Inflammatory macrophage treated with lipopolysaccharide for 4 hours (primary cell): ENCODE data around the gene CGN.
A peak's percentile ranks its signal among the peaks of the same experiment; 100 is the strongest.

Source experiments
- DNase-seq: peaks from one replicate; pipeline ENCODE4 v3.0.0-alpha.2; 2020

Gene CGN

GRCh38 chr1:151549199-151549598, 38.0 kb downstream of the CGN start:
- no peak for DNase-seq

- no peak for DNase-seq
Observed at GRCh38 chr1:151553659-151554058, 42.5 kb downstream of the CGN start.

- DNase-seq, result no peak
Observed at GRCh38 chr1:151556052-151556451, 44.9 kb downstream of the CGN start.

GRCh38 chr1:151562661-151563060, 51.5 kb downstream of the CGN start:
- no peak for DNase-seq

GRCh38 chr1:151563376-151563775, 52.2 kb downstream of the CGN start:
- no peak for DNase-seq

- DNase-seq, result no peak
Observed at GRCh38 chr1:151565502-151566189, 54.5 kb downstream of the CGN start.

GRCh38 chr1:151568626-151569088, 57.5 kb downstream of the CGN start:
- no peak for DNase-seq

- DNase-seq, result no peak
Observed at GRCh38 chr1:151570819-151571218, 59.6 kb downstream of the CGN start.

- DNase-seq, result peak; percentile 69
Observed at GRCh38 chr1:151574575-151575529, 63.7 kb downstream of the CGN start.

GRCh38 chr1:151577173-151577572, 66.0 kb downstream of the CGN start:
- no peak for DNase-seq

- no peak for DNase-seq
Observed at GRCh38 chr1:151578941-151579340, 67.8 kb downstream of the CGN start.

- no peak for DNase-seq
Observed at GRCh38 chr1:151579436-151580225, 68.4 kb downstream of the CGN start.

- DNase-seq, result no peak
Observed at GRCh38 chr1:151581451-151581850, 70.3 kb downstream of the CGN start.

- DNase-seq, result no peak
Observed at GRCh38 chr1:151581921-151582320, 70.7 kb downstream of the CGN start.

GRCh38 chr1:151583796-151584195, 72.6 kb downstream of the CGN start:
- no peak for DNase-seq

- DNase-seq, result no peak
Observed at GRCh38 chr1:151584278-151584677, 73.1 kb downstream of the CGN start.

GRCh38 chr1:151584780-151585179, 73.6 kb downstream of the CGN start:
- no peak for DNase-seq

GRCh38 chr1:151585622-151586021, 74.4 kb downstream of the CGN start:
- DNase-seq, result no peak
